ENCODE measurements around the gene B4GAT1.
"Not testable (repeated sequence)": the region's sequence is repeated elsewhere in the genome, so short reads cannot be mapped to it uniquely, and the experiment has no call there.

Gene B4GAT1

GRCh38 chr11:66322732-66323427 is 24.5 kb downstream of the B4GAT1 start:
- no peak for DNase-seq

DNA sequence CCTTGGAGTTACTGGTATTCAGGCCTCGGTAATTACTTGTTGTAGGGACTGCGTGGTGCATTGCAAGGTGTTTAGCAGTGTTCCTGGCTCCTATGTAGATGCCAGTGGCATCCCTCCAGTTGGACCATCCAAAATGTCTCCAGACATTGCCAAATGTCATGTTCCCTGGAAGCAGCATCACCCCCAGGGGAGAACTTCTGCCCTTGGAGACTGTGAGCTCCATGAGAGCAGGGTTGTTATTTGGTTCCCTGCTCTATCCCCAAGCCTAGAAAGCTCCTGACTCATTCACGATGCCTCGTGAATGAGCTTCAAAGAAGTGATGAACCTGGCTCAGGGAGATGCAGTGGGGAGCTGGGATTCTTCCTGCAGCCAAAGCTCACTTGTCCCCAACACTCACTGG is 25.8 kb downstream of the B4GAT1 start:
- no peak for DNase-seq

DNA sequence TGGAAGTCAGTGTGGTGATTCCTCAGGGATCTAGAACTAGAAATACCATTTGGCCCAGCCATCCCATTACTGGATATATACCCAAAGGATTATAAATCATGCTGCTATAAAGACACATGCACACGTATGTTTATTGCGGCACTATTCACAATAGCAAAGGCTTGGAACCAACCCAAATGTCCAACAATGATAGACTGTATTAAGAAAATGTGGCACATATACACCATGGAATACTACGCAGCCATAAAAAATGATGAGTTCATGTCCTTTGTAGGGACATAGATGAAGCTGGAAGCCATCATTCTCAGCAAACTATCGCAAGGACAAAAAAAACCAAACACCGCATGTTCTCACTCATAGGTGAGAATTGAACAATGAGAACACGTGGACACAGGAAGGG is 26.7 kb downstream of the B4GAT1 start:
- DNase-seq: not testable (repeated sequence)

DNA sequence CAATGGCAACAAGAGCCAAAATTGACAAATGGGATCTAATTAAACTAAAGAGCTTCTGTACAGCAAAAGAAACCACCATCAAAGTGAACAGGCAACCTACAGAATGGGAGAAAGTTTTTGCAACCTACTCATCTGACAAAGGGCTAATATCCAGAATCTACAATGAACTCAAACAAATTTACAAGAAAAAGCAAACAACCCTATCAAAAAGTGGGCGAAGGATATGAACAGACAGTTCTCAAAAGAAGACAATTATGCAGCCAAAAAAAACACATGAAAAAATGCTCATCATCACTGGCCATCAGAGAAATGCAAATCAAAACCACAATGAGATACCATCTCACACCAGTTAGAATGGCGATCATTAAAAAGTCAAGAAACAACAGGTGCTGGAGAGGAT is 27.1 kb downstream of the B4GAT1 start:
- DNase-seq: not testable (repeated sequence)

GRCh38 chr11:66318600-66318970 is 28.8 kb downstream of the B4GAT1 start:
- DNase-seq: no peak

DNA sequence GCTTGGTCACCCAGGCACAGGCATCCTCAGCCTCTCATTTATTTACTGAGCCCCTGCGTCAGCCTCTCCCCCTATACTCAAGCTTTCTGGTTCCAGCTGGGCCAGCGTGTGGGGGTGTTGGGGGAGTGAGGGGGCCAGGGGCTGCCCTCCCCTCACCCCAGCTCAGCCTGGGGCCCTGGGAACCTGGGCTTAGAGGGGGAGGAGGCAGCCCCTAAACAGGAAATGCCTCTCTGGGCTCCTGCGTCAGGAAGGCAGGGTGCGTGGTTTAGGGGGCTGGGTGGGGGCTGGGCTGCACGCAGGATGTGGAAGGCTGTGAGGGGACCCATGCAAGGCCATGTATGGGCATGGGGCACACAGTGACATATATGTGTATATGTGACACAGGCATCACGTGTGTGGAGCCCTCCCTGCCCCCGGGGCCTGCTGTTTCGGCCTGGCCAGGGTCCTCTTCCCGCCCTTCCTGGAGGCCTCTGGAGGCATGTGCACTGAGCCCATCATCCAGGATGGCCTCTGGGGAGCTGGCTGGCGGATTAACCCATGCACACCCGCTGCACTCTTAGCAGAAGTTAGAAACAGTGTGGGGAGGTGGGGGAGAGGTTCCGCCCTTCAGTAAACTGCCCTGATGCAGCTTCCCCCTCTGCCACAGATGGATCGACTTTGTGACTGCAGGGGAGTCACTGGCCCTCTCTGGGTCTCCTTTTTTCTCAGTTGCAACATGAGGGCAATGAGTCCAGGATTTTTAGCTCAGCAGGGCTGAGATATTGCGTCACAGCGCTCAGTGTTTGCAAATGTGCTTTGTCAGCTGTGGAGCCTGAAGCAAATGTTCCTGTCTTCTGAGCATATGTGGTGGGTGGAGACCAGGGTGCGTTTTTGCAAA is 29.5 kb downstream of the B4GAT1 start:
- DNase-seq: no peak

- DNase-seq: no peak
Observed at GRCh38 chr11:66317322-66317722, 30.1 kb downstream of the B4GAT1 start.

GRCh38 chr11:66316849-66317251 is 30.6 kb downstream of the B4GAT1 start, which contains the start of gene CD248:
TSS of gene CD248 (minus strand) at chr11:66317044. CDS start at chr11:66317027, 17 bp downstream.
- no peak for DNase-seq

GRCh38 chr11:66315921-66316811 is 31.3 kb downstream of the B4GAT1 start:
- peak; percentile 17 for DNase-seq

DNA sequence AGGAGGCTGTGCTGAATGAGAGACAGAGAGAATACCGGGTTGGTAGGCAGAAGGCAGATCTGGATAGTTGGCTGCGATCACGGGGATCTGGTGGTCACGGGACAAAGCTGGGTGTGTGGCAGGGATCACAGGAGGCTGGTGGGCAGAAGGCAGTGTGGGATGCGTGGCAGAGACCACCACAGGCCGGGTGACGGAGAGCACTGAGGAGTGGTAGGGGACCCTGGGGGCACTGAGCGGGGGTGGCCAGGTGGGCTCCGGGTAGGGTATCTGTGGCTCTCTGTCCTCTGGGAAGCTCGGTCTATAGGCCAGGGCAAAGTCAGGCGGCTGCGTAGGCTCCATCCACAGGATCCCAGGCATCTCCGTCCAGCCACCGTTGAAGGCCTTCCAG is 31.9 kb downstream of the B4GAT1 start:
- DNase-seq: no peak

DNA sequence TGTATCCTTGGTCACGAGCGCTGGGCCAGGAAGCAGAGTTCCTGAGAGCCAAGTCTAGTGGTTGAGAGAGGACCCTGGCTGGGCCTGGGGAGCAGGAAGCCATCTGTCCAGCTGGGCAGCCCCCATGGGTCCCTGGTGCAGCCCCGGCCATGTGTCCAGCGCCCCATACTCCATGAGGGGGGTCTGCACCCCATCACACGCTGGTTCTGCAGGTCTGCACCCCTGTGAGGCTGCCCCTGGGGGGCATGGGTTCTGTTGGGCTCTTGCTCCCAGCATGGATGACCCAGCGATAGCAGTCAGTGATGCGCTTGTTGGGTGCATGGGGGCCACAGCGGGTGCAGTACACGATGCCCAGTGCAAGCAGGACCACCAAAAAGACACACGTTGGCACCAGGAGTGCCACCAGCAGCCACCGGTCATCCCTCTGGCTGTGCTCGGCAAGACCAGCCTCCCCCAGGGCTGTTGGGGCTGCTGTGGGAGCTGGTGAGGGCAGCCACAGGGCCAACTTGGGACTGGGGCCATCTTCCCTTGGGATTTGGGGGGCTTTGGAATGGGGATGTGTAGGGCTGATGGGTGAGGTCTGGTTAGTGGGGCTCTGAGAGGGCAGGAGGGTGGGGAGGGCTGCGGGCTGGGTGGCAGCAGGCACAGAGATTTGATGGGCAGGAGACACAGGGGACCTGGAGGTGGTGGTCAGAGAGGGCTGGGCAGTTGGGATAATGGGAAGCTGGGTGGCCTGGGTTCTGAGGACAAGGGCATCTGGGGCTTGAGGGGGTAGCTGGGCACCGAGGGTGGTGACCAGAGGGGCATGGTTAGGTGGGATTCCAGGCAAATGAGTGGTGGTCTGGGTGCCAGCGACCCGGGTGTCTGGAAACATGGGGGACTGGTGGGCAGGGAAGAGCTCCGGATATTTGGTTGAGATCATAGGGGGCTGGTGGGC is 32.6 kb downstream of the B4GAT1 start:
- no peak for DNase-seq

DNA sequence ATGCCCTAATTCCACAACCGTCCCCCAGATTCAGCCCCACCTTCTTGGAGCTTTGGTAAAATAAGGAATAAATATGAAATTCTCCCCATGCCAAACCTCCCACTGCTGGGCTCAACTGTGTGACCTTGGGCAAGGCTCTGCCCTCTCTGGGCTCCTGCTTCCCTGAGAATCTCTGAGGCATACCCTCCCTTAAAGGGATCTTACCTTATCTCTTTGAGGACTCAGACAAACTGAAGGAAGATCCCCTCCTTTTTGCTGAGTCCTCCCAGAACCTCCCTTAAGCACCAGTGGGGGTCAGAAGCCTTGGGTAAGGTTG is 33.3 kb downstream of the B4GAT1 start:
- no peak for DNase-seq

- DNase-seq: no peak
Observed at GRCh38 chr11:66313321-66314185, 33.9 kb downstream of the B4GAT1 start.

DNA sequence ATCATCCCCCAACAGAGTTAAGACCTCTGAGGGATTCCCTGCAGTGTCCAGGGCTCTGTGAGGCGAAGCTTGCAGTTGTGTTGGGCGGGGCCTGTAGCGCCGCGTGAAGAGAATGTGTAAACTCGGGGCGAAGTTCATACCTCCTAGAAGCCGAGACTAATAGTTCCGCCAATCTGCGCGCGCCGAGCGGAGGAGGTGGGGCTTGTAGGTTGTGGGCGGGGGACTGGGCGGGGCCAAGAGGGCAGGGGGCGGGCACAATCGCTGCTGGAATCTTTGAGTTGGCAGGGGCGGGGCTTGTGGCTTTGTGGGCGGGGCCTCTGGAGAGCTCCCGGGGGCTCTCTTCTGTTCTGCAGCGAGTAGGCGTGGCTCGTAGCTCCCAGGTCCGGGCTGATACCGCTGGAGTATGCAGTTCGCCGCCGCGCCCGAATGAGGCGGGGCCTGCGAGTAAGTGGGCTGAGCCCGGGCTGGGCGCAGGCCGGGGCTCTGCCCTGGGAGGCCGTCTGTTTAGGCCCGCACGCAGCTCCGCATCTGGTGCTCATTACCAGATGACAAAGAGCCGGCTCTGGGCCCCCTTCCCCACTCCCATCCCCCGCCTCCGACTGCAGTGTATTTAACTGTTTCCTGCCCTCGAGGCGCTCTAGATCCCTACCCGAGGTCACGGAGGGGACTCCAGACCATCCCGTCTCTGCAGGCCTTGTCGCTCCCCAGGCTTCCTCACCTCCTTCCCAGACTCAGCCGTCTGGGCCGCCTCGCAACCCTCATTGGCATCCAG is 34.7 kb downstream of the B4GAT1 start:
- DNase-seq: peak; percentile 97

DNA sequence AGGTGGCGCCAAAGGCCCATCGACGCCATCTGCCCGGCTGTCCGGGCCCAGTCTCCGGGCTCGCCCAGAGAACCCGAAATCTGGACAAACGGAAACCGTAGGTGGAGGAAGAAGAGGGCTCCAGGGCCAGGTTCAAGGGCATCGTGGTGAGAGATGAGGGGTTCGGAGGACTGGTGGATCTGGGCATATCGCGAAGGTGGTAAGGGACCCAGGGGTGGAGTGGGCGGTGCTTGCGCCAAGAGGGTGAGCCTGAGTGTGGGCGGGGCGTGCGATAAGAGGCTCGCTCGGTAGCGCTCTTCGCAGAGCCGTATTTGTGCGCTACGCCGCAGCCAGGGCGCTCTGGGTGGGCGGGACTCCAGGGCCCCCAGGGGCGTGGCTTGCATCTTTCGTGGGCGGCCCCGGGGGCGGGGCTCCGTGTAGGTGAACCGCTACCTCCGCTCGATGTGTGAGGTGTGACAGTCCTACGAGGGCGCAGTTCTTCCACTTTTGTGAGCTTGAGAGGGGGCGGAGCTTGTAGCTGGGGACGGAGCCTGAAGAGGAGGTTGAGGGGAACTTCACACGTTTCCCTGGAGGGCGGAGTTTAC is 35.4 kb downstream of the B4GAT1 start:
- DNase-seq: peak; percentile 97

DNA sequence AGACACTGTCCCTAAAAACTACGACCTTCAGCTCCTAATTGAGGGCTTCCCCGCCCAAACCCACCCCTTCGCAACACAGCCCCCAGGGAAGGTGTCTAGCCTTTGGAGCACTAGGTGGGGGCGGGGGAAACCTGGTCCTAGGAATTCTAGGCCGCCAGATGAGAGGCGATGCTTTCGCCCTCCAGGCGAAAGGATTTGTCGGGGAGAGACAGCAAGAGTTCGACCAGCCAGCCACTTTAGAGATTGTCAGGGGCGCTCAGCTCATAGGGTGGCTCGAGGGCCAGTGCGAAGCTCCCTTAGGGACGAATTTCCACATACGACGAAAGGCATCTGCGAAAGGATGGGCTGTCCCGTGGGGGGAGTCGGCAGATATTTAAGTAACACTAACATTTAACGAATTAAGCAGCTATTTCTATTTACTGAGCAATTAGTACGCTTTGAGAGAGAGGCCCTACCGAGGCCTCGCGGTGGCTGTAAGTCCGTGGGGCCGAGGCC is 35.9 kb downstream of the B4GAT1 start:
- DNase-seq: no peak

- not testable (repeated sequence) for DNase-seq
Observed at GRCh38 chr11:66310803-66311440, 36.5 kb downstream of the B4GAT1 start.

GRCh38 chr11:66310324-66310723 is 37.1 kb downstream of the B4GAT1 start:
- DNase-seq: no peak

DNA sequence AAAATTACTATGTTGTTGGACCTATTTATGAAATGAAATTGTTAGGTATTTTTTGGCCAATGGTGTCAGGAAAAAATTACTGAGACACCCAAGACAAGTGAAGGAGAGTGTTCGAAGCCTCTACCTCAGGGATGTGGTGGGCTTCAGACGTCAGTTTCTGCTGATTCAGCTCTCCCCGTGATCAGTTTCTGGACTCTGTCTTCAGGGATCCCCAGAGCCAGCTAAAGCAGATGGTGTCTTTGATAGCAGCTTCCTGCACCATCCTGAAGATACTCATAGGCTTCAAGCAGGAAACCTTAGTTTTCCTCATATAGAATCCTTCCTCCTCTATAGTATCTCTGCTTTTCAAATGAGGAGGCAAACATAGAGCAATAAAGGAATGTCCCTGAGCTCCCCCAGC is 38.0 kb downstream of the B4GAT1 start:
- DNase-seq: no peak

All from NCI-H774 (cell line).